Measurements from ENCODE around the gene CD79B. TPM values are rescaled to one million over a fixed set of nuclear protein-coding genes. Genes with fewer than 3 reads are reported as not detected.

The CD79B gene
- total and polyA plus RNA-seq, 9 of the 15 experiments (the other 6 are each of a cell fraction or from before 2014, with no cell fraction given): 0.15 to 0.62 (median 0.44) TPM; not detected in 2

GRCh38 chr17:63978272-63979200 is 46.4 kb upstream of the CD79B start:
- in situ Hi-C loops (cut with MboI) (no loop called here), intact Hi-C loops (cut with micrococcal nuclease) (no loop called here)
- ATAC-seq: no peak
- peak overlapping the region; percentile 0; the same call in 1 of the 2 replicates for H2AFZ ChIP-seq (ENCODE audit: low read depth, low read length)
- no peaks in the 10 kb centered on the region; the same call in none of the 2 replicates for H3K9me3 ChIP-seq (replicated peaks; ENCODE audit: control insufficient read depth, insufficient read depth, low read depth, low read length)
- ChIA-PET POLR2A (interaction anchor here (0.6 to 1.4 kb wide), 5 partner anchors 12 to 373 kb away, joined by 3 to 5 read pairs (median 3); no protein-coding TSS in a partner anchor), CTCF (ENCODE audit: low intra/inter-chr PET ratio) (no interaction called here)
- H3K27me3 ChIP-seq (ENCODE audit: control insufficient read depth in 2 of 2, insufficient read depth in 2 of 2, low read length in 2 of 2): peaks cover 0 to 13% of the 10 kb centered on the region in 2 experiments; a peak in 1 of 5 replicates
- H3K4me2 ChIP-seq (ENCODE audit: insufficient read depth, low read length): no peak overlapping the region
- no peaks in the 10 kb centered on the region for H3K79me2 ChIP-seq (ENCODE audit: control insufficient read depth, insufficient read depth, low read length)
- WGBS (ENCODE audit: insufficient coverage, low coverage, missing lambda C conversion rate): 46% methylated on average over 13 of the region's 13 CpGs
- H3K4me1 ChIP-seq (replicated peaks in 1 of 2; ENCODE audit: control insufficient read depth in 2 of 2, insufficient read depth in 2 of 2, low read length in 2 of 2): peaks cover 4 to 16% of the 10 kb centered on the region in 2 experiments; a peak in 4 of 5 replicates
- no peaks in the 10 kb centered on the region for H3K36me3 ChIP-seq (ENCODE audit: control insufficient read depth, insufficient read depth, low read length)
- no peak overlapping the region for H3K9ac ChIP-seq (ENCODE audit: insufficient read depth in 1 of 2, low read depth in 2 of 2, low read length in 2 of 2)
- no peak for DNase-seq (ENCODE audit: extremely low read depth in 1 of 4, low spot score in 3 of 4)
- no peaks in the 10 kb centered on the region for H3K9me1 ChIP-seq (ENCODE audit: control insufficient read depth, insufficient read depth, low read length)
- no peak overlapping the region for H3K27ac ChIP-seq (ENCODE audit: extremely low read depth, low read depth, low read length)
- no TSS peak for BruUV-seq (replicated peaks)
- no peaks in the 10 kb centered on the region for H4K20me1 ChIP-seq (replicated peaks; ENCODE audit: control insufficient read depth, insufficient read depth, low read length)
- no peak for TF ChIP-seq MED1 (CRISPR knock-in tag; IDR thresholded peaks at IDR 0.05; ENCODE audit: borderline replicate concordance)
- no peak for TF ChIP-seq HEY1 (CRISPR knock-in tag; IDR thresholded peaks at IDR 0.05; ENCODE audit: borderline replicate concordance)
- no peak for TF ChIP-seq ELF2 (CRISPR knock-in tag; IDR thresholded peaks at IDR 0.05)
- TF ChIP-seq ZKSCAN1 (IDR thresholded peaks at IDR 0.05; ENCODE audit: low read depth, low read length): peak; percentile 71
- no peak for TF ChIP-seq PRMT5 (CRISPR knock-in tag; IDR thresholded peaks at IDR 0.05)
- TF ChIP-seq ETV1 (tag; conservative IDR thresholded peaks at IDR 0.05; ENCODE audit: low read depth): no peak
- 0 out of 2 replicates have a peak, but pooled peaks have one; percentile 26 for TF ChIP-seq NFIC (IDR thresholded peaks at IDR 0.05)
- H3K4me3 ChIP-seq: no peak overlapping the region
- no peak for FAIRE-seq
